ENCODE data around the gene PNPLA8. TPM values are rescaled to one million over a fixed set of nuclear protein-coding genes. Genes with fewer than 3 reads are reported as not detected.

Gene PNPLA8
- total and polyA plus RNA-seq, 5 experiments from 2014 or later, result 19.7 to 26.5 (median 24.3) TPM

DNA sequence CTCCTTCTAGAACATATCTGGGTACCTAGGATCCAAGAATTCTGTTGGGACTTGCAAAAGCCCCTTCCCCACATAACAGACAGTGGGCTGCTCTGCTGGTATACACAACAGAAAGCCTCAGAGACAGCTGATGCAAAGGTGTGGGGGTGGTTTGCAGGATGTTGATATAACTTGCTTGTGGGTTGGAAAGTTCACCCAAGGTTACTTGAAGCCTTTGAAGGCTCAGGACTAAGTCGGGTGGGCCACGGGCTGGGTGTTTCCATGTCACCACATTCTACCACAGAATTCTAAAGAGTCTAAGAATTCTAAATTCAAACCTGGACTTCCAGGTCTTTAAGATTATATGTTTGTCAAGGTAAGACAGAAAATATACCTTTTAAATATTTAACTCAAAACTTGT lies 62.3 kb downstream of the PNPLA8 start:
- ATAC-seq (peak; percentile 93 to 96), DNase-seq (peak; percentile 26 to 86 (median 68))
- peak overlapping the region; percentile 38 to 82 (median 72) for H3K4me3 Mint-ChIP-seq
- H3K9me3 Mint-ChIP-seq, result peaks cover 0 to 2% (median 0%) of the 10 kb centered on the region in 9 donors
- peak overlapping the region; percentile 83 to 98 (median 94) for H3K27ac Mint-ChIP-seq
- peaks cover 34 to 77% (median 73%) of the 10 kb centered on the region in 4 donors for H3K4me1 Mint-ChIP-seq
- peaks cover 0 to 12% (median 0%) of the 10 kb centered on the region in 5 donors for H3K27me3 Mint-ChIP-seq
- POLR2A ChIA-PET, result interaction anchor here (0.6 to 1.2 kb wide), 3 partner anchors 8 to 106 kb away, joined by 3 read pairs; partner anchors contain the start of genes DNAJB9 and THAP5
- no peaks in the 10 kb centered on the region for H3K36me3 Mint-ChIP-seq

DNA sequence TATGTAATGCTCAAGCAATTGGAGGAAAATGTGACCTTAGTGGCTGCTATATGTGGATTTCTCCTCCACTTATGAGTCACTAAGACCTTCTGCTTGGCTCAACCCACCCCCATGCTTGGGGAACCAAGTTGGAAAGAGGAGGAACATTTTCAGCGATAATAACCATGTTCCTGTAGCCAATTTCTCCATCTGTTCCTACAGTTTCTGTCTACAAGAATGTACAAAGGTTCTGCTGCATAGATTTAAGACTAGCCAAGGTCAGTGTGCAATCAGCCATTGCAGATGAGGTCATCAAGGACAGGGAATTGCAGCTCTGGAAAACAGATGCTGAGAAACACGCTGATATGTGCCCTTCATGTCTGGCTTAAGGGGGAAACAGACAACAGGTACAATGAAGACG lies 64.1 kb downstream of the PNPLA8 start:
- Mint-ChIP-seq H3K4me1 (peaks cover 48 to 84% (median 82%) of the 10 kb centered on the region in 4 donors), H3K4me3 (peak overlapping the region in 5 of 10 donors; percentile 10 to 51 (median 25)), H3K27me3 (peaks cover 0 to 29% (median 0%) of the 10 kb centered on the region in 5 donors), H3K36me3 (no peaks in the 10 kb centered on the region), H3K9me3 (peaks cover 0 to 2% (median 0%) of the 10 kb centered on the region in 9 donors), H3K27ac (peak overlapping the region; percentile 23 to 98 (median 64))
- DNase-seq, result no peak
- POLR2A ChIA-PET, result no interaction called here
- no peak for ATAC-seq

DNA sequence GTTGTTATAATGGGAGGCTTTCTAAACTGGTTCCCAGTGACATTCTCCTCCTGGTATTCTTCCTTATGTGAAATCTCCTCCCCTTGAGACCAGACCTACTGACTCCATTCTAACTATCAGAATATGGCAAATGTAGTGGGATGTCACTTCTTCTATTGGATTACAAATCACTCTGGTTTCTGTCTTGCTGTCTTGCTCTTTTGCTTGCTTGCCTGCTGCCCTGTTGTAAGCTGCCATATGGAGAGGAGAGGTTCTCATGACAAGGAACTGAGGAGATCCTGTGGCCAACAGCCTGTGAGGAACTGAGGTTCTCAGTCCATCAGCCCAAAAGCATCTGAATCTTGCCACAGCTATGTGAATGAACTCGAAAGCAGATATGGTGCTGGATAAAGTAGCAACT lies 65.0 kb downstream of the PNPLA8 start:
- H3K9me3 Mint-ChIP-seq, result peaks cover 0 to 2% (median 0%) of the 10 kb centered on the region in 9 donors
- H3K36me3 Mint-ChIP-seq, result no peaks in the 10 kb centered on the region
- ATAC-seq (no peak), DNase-seq (no peak)
- H3K27ac Mint-ChIP-seq, result peak overlapping the region in 7 of 10 donors; percentile 1 to 98 (median 32)
- POLR2A ChIA-PET, result interaction anchor here (0.6 to 2.5 kb wide), 3 partner anchors 8 to 16 kb away, joined by 3 to 9 read pairs (median 9); no protein-coding TSS in a partner anchor
- H3K27me3 Mint-ChIP-seq, result peaks cover 0 to 32% (median 0%) of the 10 kb centered on the region in 5 donors
- H3K4me1 Mint-ChIP-seq, result peaks cover 45 to 81% (median 79%) of the 10 kb centered on the region in 4 donors
- H3K4me3 Mint-ChIP-seq, result no peak overlapping the region

DNA sequence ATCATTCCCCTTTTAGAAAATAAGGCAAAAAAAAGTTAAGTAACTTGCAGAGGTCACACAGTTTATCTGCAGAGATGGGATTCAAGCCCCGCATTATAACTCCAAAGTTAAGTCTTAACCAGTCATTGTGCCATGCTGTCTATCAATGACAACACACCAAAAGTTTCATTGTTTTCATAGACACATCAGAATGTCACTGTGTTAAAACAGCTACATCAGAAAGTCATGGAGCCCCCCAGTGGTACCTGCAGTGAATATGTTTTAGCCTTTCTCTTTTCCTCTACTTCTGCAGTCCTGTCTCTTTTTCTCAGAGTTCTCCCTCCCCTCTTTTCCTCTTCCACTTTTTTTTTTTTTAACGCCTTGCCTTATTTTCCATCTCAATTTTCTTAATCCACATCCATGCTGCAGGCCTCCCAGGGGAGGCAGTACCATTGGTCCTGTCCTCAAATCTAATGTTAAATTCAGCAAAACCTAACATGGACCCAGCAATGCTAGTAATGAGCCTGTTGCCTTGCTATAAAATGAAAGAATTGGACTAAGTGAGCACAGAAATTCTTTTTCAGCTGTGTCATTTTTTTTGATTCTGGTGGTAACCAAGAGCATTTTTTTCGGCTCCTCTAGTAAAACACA lies 65.9 kb downstream of the PNPLA8 start:
- peak in 7 of 10 donors; percentile 16 to 64 (median 37) for DNase-seq
- no peaks in the 10 kb centered on the region for H3K36me3 Mint-ChIP-seq
- peaks cover 0 to 2% (median 0%) of the 10 kb centered on the region in 9 donors for H3K9me3 Mint-ChIP-seq
- POLR2A ChIA-PET, result interaction anchor here (0.6 to 2.5 kb wide), 8 partner anchors 8 to 66 kb away, joined by 3 to 9 read pairs (median 4); partner anchors contain the start of gene PNPLA8
- peak overlapping the region in 4 of 10 donors; percentile 1 to 44 (median 11) for H3K4me3 Mint-ChIP-seq
- no peak for ATAC-seq
- peak overlapping the region; percentile 22 to 93 (median 61) for H3K27ac Mint-ChIP-seq
- H3K27me3 Mint-ChIP-seq, result peaks cover 0 to 32% (median 0%) of the 10 kb centered on the region in 5 donors
- H3K4me1 Mint-ChIP-seq, result peaks cover 45 to 74% (median 71%) of the 10 kb centered on the region in 4 donors

DNA sequence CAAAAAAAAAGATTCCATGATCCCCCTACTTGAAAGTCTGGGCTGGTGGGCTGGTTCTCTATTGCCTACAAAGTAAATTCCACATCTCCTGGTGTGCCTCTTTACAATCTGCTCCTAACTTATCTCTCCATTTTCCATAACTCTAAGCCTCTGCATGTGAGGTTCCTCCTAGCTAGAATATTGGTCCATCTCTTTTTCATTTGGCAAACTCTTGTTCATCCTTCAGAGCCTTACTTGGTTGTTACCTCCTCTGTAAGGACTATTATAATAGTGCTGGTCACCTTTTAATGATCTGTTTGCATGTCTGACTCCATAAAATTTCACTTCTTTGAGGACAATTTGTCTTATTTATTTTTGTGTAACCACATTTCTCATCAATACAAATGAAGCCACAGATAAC lies 68.1 kb downstream of the PNPLA8 start:
- ATAC-seq (no peak), DNase-seq (no peak)
- H3K4me1 Mint-ChIP-seq, result peaks cover 47 to 78% (median 61%) of the 10 kb centered on the region in 4 donors
- peaks cover 0 to 32% (median 0%) of the 10 kb centered on the region in 5 donors for H3K27me3 Mint-ChIP-seq
- H3K36me3 Mint-ChIP-seq, result no peaks in the 10 kb centered on the region
- peaks cover 0 to 2% (median 0%) of the 10 kb centered on the region in 9 donors for H3K9me3 Mint-ChIP-seq
- peak overlapping the region in 9 of 10 donors; percentile 3 to 97 (median 86) for H3K27ac Mint-ChIP-seq
- POLR2A ChIA-PET, result interaction anchor here (1.0 to 2.2 kb wide), 3 partner anchors 32 to 39 kb away, joined by 5 to 11 read pairs (median 6); no protein-coding TSS in a partner anchor
- peak overlapping the region; percentile 80 to 97 (median 88) for H3K4me3 Mint-ChIP-seq

DNA sequence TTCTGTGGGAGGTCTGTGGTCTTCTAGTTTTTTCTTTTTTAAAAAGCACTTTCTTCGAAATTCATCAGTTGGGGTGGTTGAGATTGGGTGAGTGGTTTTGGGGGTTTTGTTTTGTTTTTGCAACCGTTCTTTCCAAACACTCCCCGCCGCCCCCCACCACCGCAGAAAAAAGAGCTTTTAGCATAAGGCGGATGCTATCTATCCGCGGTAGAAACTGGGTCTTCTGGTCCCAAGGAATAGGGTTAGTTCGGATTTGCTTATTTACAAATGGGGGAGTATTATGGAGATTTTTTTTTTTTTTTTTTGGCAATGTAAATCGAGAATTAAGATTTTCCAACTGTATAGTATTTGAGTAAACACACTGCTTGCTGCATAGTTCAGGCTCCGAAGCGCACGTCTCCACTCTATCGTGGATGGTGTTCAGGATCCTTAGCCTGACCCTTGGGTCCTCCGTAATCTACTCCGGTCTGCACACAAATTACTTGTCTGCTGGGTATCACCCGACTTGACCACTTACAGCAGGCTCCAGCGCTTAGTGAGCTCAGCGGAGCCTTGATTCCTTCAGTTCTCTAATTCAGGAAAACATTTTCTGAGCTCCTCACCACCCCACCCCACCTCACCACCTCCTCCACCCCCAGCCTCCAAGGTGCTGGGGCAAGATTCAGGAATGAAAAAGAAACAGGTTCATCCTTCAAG lies 68.9 kb downstream of the PNPLA8 start:
- Mint-ChIP-seq H3K4me3 (peak overlapping the region; percentile 80 to 97 (median 88)), H3K4me1 (peaks cover 48 to 78% (median 60%) of the 10 kb centered on the region in 4 donors), H3K27ac (peak overlapping the region in 9 of 10 donors; percentile 69 to 97 (median 91)), H3K36me3 (no peaks in the 10 kb centered on the region), H3K27me3 (peaks cover 0 to 36% (median 0%) of the 10 kb centered on the region in 5 donors), H3K9me3 (no peaks in the 10 kb centered on the region)
- ATAC-seq (no peak), DNase-seq (peak in 2 of 10 donors; percentile 7 to 16)
- POLR2A ChIA-PET, result interaction anchor here (0.7 to 5.3 kb wide), 10 partner anchors 8 to 714 kb away, joined by 3 to 36 read pairs (median 6); partner anchors contain the start of gene PNPLA8

DNA sequence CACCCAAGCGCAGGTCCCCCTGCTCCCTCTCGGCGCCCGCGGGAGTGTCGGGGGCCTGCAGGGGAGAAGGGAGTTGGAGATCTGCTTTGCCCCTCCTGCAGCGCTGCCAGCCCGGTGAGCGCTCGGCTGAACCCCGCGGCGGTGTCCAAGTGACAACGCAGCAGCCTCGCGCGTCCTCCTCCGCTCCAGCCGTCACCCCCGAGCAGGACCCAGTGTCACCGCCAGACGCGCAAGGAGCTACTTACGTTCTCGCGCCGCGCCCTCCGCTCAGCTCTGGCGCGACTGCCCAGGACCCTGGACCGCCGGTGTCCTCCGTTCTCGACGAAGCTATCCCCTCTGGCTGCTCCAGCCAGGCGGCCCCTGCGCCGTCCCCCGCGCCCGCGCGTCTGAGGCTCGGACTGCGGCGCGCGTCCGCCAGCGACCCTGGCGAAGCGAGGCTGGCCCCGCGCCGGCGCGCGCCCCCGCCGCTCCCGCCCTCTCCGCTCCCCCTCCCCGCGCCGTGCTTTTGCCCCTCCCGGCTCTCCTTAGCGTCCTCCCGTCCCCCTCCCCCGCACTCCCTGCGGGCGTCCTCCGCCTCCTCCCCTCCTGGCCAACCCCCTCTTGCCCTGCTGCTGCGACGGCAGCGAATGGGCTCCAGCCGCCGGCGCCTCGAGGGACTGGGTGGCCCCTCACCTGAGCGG lies 69.8 kb downstream of the PNPLA8 start, which contains the start of gene NRCAM:
Gene NRCAM, minus strand, starts transcription at position 439 of the 680 bp plus-strand sequence. CDS start 216,372 bp downstream, outside the sequence.
- H3K9me3 Mint-ChIP-seq, result no peaks in the 10 kb centered on the region
- ATAC-seq, result peak; percentile 75 to 78
- POLR2A ChIA-PET, result interaction anchor here (0.7 to 5.3 kb wide), 14 partner anchors 9 to 1287 kb away, joined by 3 to 36 read pairs (median 4); partner anchors contain the start of genes DNAJB9, HBP1, PNPLA8 and THAP5
- peaks cover 0 to 41% (median 0%) of the 10 kb centered on the region in 5 donors for H3K27me3 Mint-ChIP-seq
- peaks cover 45 to 78% (median 57%) of the 10 kb centered on the region in 4 donors for H3K4me1 Mint-ChIP-seq
- peak; percentile 31 to 90 (median 83) for DNase-seq
- H3K4me3 Mint-ChIP-seq, result peak within 1 kb of the TSS; percentile 80 to 98 (median 93)
- H3K36me3 Mint-ChIP-seq, result peaks cover 0 to 2% (median 0%) of the 10 kb centered on the region in 3 donors
- peak within 1 kb of the TSS in 9 of 10 donors; percentile 69 to 97 (median 91) for H3K27ac Mint-ChIP-seq

DNA sequence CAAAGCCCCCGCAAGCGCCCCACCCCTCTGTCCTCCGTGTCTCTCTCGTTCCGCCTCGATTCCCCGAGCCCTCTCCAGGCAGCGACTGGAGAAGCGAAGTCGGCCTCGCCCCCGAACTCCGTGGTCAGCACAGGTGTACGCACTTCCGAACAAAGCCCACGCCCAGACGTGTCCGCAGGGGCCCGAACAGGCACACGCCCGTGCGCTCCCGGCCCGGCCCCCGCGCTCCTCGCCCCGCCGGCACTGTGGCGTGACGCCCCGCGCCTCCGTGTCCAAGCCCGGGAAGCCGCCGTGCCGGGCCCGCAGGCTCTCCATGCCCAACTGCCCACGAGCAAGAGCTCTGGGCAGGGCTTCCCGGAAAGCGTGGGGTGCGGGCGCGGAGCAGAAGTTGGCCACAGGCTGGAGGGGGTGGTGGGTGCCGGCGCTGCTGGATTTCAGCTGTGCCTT lies 70.4 kb downstream of the PNPLA8 start:
- H3K27ac Mint-ChIP-seq, result peak overlapping the region in 5 of 10 donors; percentile 49 to 90 (median 87)

DNA sequence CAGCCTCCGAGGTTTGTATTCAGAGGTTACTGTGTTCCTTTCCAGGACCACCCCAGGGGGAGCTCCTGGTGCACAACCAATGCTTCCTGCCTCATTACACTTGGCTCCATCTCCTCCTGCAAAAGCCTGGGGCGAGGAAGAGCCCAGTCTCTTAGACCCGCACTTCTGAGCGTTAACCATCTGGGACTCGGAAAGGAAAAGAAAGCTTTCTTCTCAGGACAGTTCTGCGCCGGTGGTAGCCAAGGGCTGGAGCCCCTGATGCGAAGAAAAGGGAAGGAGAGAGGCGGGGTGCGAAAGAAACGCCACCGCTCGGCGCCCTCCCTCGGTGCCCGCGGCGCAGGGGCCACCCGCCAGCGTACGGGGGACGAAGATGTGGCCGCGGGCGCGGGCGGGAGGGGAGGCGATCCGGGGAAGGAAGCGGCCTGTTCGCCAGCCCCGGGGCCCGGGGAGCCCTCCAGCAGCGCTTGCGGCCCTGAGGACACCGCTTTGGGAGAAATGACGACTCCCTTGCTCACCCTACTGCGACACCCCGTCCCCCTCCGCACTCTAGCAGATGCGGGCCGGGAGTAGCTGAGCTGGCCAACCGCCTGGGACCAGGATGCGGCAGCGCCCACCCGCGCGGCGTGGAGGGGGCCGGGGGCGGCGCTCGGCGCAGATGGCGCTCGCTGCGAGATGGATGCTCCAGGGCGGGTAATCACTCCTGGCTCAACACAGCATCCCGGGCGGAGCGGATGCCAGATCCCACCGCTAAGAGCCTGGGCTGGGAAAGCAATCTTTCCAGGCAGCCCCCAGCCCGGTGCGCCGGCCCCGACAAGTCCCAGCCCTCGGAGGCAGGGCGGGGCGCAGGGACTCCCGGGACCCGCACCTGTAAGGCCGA lies 71.0 kb downstream of the PNPLA8 start:
- ATAC-seq, result peak; percentile 12 to 23
- Mint-ChIP-seq H3K27me3 (peaks cover 0 to 43% (median 0%) of the 10 kb centered on the region in 5 donors), H3K27ac (peak overlapping the region; percentile 46 to 96 (median 80)), H3K36me3 (peaks cover 0 to 4% (median 0%) of the 10 kb centered on the region in 3 donors), H3K4me1 (peaks cover 39 to 67% (median 47%) of the 10 kb centered on the region in 4 donors), H3K9me3 (no peaks in the 10 kb centered on the region), H3K4me3 (peak overlapping the region; percentile 89 to 98 (median 94))
- POLR2A ChIA-PET, result interaction anchor here (0.6 to 5.3 kb wide), 8 partner anchors 10 to 1287 kb away, joined by 3 to 36 read pairs (median 6); partner anchors contain the start of genes DNAJB9, PNPLA8 and THAP5
- peak in 9 of 10 donors; percentile 2 to 68 (median 30) for DNase-seq

More for the DNA sequence above, 70.4 kb downstream of the PNPLA8 start:
- peaks cover 0 to 43% (median 0%) of the 10 kb centered on the region in 5 donors for H3K27me3 Mint-ChIP-seq
- peak overlapping the region; percentile 76 to 98 (median 93) for H3K4me3 Mint-ChIP-seq
- peaks cover 43 to 72% (median 53%) of the 10 kb centered on the region in 4 donors for H3K4me1 Mint-ChIP-seq
- H3K36me3 Mint-ChIP-seq, result peaks cover 0 to 2% (median 0%) of the 10 kb centered on the region in 3 donors
- peak; percentile 5 to 15 for ATAC-seq
- DNase-seq, result peak in 7 of 10 donors; percentile 9 to 65 (median 29)
- POLR2A ChIA-PET, result interaction anchor here (0.7 to 5.3 kb wide), 11 partner anchors 9 to 1287 kb away, joined by 3 to 36 read pairs (median 8); partner anchors contain the start of genes DNAJB9, HBP1, PNPLA8 and THAP5
- H3K9me3 Mint-ChIP-seq, result no peaks in the 10 kb centered on the region

DNA sequence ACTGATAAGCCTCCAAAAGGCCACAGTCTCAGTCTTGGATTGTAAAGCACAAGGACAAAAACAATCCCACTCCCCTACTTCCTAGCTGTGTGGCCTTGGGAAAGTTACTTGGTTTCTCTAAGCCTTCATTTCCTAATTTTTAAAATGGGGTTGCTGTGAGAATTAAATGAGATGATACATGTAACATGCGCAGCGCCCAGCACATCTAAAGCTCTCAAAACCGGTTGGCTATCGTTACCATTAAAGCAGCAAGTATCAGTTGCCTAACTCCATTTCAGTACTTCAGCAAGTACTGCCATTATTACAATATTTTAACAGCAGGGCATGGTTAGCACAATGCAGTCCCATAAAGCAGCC lies 71.6 kb downstream of the PNPLA8 start:
- H3K4me1 Mint-ChIP-seq, result peaks cover 37 to 63% (median 45%) of the 10 kb centered on the region in 4 donors
- peak overlapping the region; percentile 89 to 98 (median 94) for H3K4me3 Mint-ChIP-seq
- ATAC-seq, result no peak
- no peak for DNase-seq
- H3K27ac Mint-ChIP-seq, result peak overlapping the region; percentile 46 to 96 (median 80)
- POLR2A ChIA-PET, result interaction anchor here (1.1 to 5.3 kb wide), 6 partner anchors 11 to 115 kb away, joined by 4 to 36 read pairs (median 8); partner anchors contain the start of genes DNAJB9, PNPLA8 and THAP5
- H3K27me3 Mint-ChIP-seq, result peaks cover 0 to 45% (median 0%) of the 10 kb centered on the region in 5 donors
- H3K36me3 Mint-ChIP-seq, result peaks cover 0 to 4% (median 0%) of the 10 kb centered on the region in 3 donors
- H3K9me3 Mint-ChIP-seq, result no peaks in the 10 kb centered on the region
